HG02938 (cell line): ENCODE results near the gene CDKN3.
"Not testable (repeated sequence)": the region's sequence is repeated elsewhere in the genome, so short reads cannot be mapped to it uniquely, and the experiment has no call there.

Experiments
- ATAC-seq: cut with Tn5 transposase; IDR thresholded peaks from one replicate; pipeline ENCODE4 v1.9.1; 2021; ENCODE audit warnings: mild to moderate bottlenecking, moderate library complexity; ENCODE audit not compliant: unreplicated experiment

The CDKN3 gene

DNA sequence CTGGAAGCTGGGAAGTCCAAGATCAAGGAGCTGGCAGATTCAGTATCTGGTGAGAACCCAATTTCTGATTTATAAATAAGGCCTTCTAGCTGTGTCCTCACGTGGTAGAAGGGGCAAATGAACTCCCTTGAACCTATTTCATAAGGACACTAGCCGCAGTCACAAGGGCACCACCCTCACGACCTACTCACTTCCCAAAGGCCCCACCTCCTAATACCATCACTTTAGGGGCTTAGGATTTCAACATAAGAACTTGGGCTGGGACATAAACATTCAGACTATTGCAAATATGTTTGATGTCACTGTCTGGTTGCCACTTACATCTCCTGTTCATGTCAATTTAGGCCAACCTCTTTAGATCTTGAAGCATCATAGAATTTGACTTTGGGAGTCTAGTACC is 55.2 kb downstream of the CDKN3 start:
- no peak for ATAC-seq

- no peak for ATAC-seq
Measured at GRCh38 chr14:54453252-54453651, 56.4 kb downstream of the CDKN3 start.

DNA sequence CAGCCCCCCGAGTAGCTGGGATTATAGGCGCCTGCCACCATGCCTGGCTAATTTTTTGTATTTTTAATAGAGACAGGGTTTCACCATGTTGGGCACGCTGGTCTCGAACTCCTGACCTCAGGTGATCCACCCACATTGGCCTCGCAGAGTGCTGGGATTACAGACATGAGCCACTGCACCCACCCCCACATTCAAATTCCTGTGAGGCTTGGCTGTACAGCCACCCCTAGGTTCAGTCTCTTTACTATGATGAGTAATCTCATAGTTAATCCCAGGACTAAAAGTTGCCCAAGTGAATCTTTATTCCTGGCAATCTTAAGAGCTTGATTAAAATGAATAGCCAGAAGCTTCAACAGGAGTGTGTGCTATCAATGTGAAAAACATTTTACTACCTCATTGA is 57.2 kb downstream of the CDKN3 start:
- ATAC-seq = not testable (repeated sequence)

DNA sequence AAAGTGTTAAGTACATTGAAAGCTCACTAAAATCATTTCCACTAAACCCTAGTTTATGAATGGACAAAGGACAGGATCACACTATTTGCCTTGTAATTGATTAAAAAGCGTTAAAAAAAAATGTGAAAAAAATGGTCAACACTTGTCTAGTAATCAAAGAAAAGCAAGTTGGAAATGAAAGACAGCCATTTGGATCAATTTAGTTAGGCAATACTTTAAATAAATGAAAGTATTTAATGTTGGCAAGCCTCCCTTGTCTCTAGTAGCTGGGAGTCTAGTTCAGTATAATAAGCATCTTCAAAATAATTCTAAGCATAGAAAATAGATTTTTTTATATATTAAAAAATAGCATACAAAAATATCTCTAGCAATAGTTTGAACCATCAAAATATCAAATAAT is 58.6 kb downstream of the CDKN3 start:
- ATAC-seq = no peak

DNA sequence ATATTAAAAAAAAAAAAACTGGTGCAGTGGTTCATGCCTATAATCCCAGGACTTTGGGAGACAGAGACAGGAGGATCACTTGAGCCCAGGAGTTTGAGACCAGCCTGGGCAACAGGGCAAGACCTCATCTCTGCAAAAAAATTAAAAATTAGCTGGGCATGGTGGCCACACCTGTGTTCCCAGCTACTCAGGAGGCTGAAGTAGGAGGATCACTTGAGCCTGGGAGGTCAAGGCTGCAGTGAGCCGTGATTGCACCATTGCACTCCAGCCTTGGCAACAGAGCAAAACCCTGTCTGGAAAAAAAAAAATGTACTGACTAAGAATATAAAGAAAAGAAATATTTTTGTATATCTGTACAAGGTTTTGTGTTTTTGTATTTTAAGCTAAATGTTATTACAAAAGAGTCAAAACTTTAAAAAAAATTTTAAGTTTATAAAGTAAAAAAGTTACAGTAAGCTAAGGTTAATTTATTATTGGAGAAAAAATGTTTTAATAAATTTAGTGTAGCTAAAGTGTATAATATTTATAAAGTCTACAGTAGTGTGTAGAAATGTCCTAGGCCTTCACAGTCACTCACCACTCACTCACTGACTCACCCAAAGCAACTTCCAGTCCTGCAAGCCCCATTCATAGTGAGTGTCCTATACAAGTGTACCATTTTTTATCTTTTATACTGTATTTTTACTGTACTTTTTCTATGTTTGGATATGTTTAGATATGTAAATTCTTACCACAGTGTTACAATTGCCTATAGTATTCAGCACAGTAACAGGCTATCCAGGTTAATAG is 60.2 kb downstream of the CDKN3 start:
- not testable (repeated sequence) for ATAC-seq

GRCh38 chr14:54457609-54457996 is 60.8 kb downstream of the CDKN3 start:
- no peak for ATAC-seq

GRCh38 chr14:54458536-54458935 is 61.7 kb downstream of the CDKN3 start:
- ATAC-seq = not testable (repeated sequence)

- no peak for ATAC-seq
Measured at GRCh38 chr14:54459106-54459505, 62.3 kb downstream of the CDKN3 start.

DNA sequence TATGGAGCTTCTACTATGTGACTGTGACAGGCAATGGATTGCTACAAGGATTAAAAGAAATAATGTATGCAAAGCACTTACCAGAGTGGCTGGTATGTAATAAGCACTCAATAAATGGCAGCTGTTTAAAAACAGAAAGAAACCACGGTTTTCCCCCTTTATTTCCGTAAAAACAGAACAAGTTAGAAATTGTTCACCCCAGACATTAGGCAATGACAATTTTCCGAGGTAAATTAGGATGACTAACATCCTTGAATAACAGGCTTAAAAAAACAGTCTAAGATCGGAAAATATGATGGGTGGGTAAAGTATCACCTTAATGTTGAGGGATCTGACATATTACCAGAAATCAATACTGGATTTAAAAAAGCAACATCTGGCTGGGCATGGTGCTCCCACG is 65.2 kb downstream of the CDKN3 start:
- no peak for ATAC-seq

DNA sequence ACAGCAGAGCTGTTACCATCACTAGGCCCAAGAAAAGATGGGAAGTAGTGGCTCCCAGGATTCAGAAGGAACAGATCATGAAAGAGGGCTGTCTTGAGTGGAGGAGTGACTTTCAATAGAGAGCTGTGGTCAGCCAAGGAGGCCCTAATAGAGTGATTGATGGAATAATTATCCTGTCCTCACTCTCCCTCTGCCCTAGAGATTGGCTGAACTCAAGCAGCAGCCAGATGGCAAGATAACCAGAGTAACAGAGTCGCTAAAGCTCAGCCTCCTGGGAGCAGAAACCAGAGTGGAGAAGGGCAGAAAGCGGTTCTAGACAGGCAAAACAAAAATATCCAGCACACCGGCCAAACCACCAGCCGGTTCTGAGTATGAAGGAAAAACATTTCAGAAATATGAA is 68.8 kb downstream of the CDKN3 start:
- no peak for ATAC-seq

DNA sequence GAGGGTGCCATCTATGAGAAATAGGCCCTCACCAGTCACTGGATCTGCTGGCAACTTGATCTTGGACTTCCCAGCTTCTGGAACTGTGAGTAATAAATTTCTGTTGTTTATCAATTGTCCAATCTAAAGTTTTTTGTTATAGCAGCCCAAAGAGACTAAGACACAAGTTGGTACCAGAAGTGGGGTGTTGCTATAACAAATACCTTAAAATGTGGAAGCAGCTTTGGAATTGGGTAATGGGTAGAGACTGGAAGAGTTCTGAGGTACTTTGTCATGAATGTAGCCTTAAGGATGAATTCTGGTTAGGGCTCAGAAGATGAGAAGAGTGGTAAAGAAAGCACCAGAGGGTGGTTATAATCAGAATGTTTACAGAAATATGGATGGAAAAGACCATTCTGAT is 70.5 kb downstream of the CDKN3 start:
- no peak for ATAC-seq
